Spleen (tissue), 11 donors: ENCODE measurements around the gene DTX1. TPM values are rescaled to one million over a fixed set of nuclear protein-coding genes. Genes with fewer than 3 reads are reported as not detected.

Source experiments
- DNase-seq: peaks from one replicate; pipeline ENCODE4 v3.0.0-alpha.2; 2020
- H3K27ac ChIP-seq, 8 donors: fragments of 200-600 bp; sonication (generic) in 7 of 8; 1 replicate in 4 of 8; 2 replicates in 4 of 8; pipeline versions ENCODE4 v1.5.0 to v1.8.0; 2016 to 2021; ENCODE audit warnings: inconsistent platforms in 4 of 8, mild to moderate bottlenecking in 4 of 8, moderate library complexity in 1 of 8
- H3K27me3 ChIP-seq, 7 donors: fragments of 200-600 bp; sonication (generic) in 6 of 7; replicated peaks in 1 of 7; 1 replicate in 4 of 7; 2 replicates in 3 of 7; pipeline versions ENCODE4 v1.5.0 to v1.8.0; 2016 to 2021; ENCODE audit warnings: inconsistent platforms in 3 of 7, mild to moderate bottlenecking in 1 of 7
- H3K36me3 ChIP-seq, 6 donors: fragments of 200-600 bp; sonication (generic) in 5 of 6; 1 replicate in 4 of 6; 2 replicates in 2 of 6; pipeline versions ENCODE4 v1.5.0 to v1.8.0; 2016 to 2021; ENCODE audit warnings: inconsistent platforms in 2 of 6
- H3K4me1 ChIP-seq, 6 donors: fragments of 200-600 bp; sonication (generic) in 5 of 6; 1 replicate in 3 of 6; 2 replicates in 3 of 6; pipeline versions ENCODE4 v1.5.0 to v1.8.0; 2016 to 2021; ENCODE audit warnings: inconsistent platforms in 3 of 6
- H3K4me3 ChIP-seq, 8 donors: fragments of 200-600 bp; sonication (generic) in 7 of 8; 1 replicate in 4 of 8; 2 replicates in 4 of 8; pipeline versions ENCODE4 v1.5.0 to v1.8.0; 2016 to 2021; ENCODE audit warnings: inconsistent platforms in 4 of 8, mild to moderate bottlenecking in 4 of 8, moderate library complexity in 2 of 8
- H3K9me3 ChIP-seq, 8 donors: fragments of 200-600 bp; sonication (generic) in 7 of 8; 1 replicate in 4 of 8; 2 replicates in 4 of 8; pipeline versions ENCODE4 v1.5.0 to v1.8.0; 2016 to 2021; ENCODE audit warnings: inconsistent platforms in 4 of 8
- CTCF ChIP-seq, 11 experiments: fragments of 200-600 bp in 7 of 11; fragments of 450-650 bp in 4 of 11; sonication (generic) in 4 of 11; IDR thresholded peaks in 8 of 11; conservative IDR thresholded peaks in 3 of 11; 1 replicate in 7 of 11; 2 replicates in 4 of 11; pipeline versions ENCODE4 v1.4.0 to v1.8.0; 2016 to 2021; ENCODE audit warnings: antibody characterized with exemption in 11 of 11, inconsistent platforms in 4 of 11, mild to moderate bottlenecking in 1 of 11
- POLR2A ChIP-seq, 3 donors: fragments of 450-650 bp; IDR thresholded peaks; one replicate each; pipeline ENCODE4 v1.5.1; 2017; ENCODE audit warnings: antibody characterized with exemption in 3 of 3, mild to moderate bottlenecking in 1 of 3
- POLR2AphosphoS5 ChIP-seq, 3 donors: sonication (generic); formaldehyde crosslinking; IDR thresholded peaks; one replicate each; pipeline ENCODE4 v1.5.1; 2017; ENCODE audit warnings: antibody characterized with exemption in 3 of 3
- WGBS, 5 donors: extraction: QIAGEN DNeasy Blood & Tissue Kit in 3 of 5; methylation state at CpG; one replicate each; pipeline versions ENCODE4 v1.1.5 to v1.1.7; 2013 to 2018; 5-methylcytosine and 5-hydroxymethylcytosine counted together
- intact Hi-C: fragments of 100-400 bp; cut with DNase I; formaldehyde crosslinking; loops from one replicate; pipeline ENCODE4 v1.15.0; 2023; ENCODE audit warnings: low total_unique reads
- polyA plus RNA-seq, 3 donors: library from polyadenylated mRNA; stranded (reverse); fragments of 200-250 nt; gene quantifications; one replicate each; pipeline ENCODE4 v1.2.1, GENCODE V29; 2013
- total RNA-seq, 7 donors: library from RNA; depleted of rRNA in 3 of 7; stranded (reverse); fragments of >200 nt in 3 of 7; fragmentation: NEBNext Ultra II Directional in 4 of 7; extraction: Animal tissue kit (Norgen Biotek cat#: 25700) in 4 of 7; gene quantifications; one replicate each; pipeline versions ENCODE4 v1.1.0 to v1.2.1, GENCODE V29; 2016 to 2021
- donor health status: healthy with polysubstance abuse.
- donor health status: DM: no; HTN: no; CAD: no; lungs with moderate emphysema.
- donor health status: DM: no; HTN: no; CAD: no.
- donor health status: Bipolar disorder and iron deficiency.
- donor health status: healthy.
- donor health status: DM: no; HTN: no; CAD: no.
- donor health status: DM: yes; HTN: yes; CAD: no.

The DTX1 gene
- total and polyA plus RNA-seq, 10 donors = 53.4 to 141 (median 83.6) TPM

DNA sequence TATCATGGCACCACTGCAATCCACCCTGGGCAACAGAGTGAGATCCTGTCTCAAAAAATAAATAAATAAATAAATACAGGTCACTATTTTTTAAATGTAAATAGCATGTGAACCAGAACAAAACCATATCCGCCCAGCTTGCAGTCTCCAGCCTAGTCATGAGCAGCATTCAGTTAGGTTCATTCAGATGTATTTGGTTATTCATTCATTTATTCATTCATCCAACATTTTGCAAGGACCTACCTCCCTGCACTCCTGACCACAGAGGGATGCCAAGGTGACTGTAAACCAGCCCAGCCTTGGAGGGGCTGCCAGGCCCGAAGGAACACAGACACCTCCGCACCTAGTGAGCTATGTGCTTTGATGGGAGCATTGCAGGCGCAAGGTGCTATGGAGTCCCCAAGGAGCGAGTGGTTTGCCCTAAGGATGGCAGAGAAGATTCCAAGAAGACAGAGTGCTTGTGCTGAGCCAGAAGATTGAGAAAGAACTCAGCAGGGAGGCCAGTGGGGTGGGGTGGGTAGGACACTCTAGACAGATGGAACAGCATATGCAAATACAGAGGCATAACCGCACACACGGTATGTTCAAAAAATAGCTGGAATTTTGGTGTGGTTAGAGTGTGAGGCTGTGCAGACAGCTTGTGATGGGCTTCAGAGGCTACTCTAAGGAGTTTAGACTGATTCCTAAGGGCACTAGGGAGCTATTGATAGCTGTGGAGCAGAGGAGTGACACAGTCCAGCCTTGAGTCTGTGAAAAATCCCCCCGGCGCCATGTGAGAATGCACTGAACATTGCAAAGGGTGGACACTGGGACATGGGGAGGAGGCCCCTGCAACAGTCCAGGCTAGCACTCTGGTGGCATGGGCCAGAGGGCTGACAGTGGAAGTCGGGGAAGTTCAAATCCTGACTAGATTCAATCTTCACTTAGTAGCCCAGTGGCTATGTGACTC lies 11.7 kb downstream of the DTX1 start:
- no peaks in the 10 kb centered on the region for H3K27me3 ChIP-seq
- intact Hi-C loops = no loop called here
- DNase-seq = peak; percentile 61
- H3K4me3 ChIP-seq = no peak overlapping the region
- peaks cover 58 to 100% (median 98%) of the 10 kb centered on the region in 6 donors for H3K4me1 ChIP-seq
- peaks cover 0 to 22% (median 0%) of the 10 kb centered on the region in 6 donors for H3K36me3 ChIP-seq
- H3K9me3 ChIP-seq = no peaks in the 10 kb centered on the region
- TF ChIP-seq POLR2A (IDR thresholded peaks at IDR 0.05) (no peak), CTCF (IDR thresholded peaks at IDR 0.05 in 8 of 11, conservative IDR thresholded peaks at IDR 0.05 in 3 of 11) (no peak), POLR2AphosphoS5 (IDR thresholded peaks at IDR 0.05) (no peak)
- 85 to 90% (median 86%) methylated on average over 10 of the region's 10 CpGs for WGBS, 5 donors
- peak overlapping the region; percentile 22 to 88 (median 80) for H3K27ac ChIP-seq

DNA sequence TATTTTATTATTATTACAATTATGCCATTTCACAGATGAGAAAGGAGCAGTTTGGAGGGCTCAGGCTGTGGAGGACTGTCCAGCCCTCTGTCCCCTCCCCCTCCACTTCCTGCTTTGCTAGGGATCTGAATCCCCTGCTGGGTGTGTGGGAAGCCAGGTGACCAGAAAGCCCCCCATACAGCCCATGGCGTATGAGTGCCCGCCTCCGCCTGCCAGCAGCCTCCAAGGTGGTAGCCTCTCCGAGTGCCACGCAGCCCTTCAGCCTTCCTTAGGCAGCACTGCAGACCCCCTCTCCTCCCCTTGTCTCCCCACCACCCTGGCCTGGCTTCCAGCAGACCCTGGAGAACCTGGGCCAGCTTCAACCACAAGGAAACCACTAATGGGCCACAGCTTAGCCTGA lies 12.6 kb downstream of the DTX1 start:
- Histone ChIP-seq H3K9me3 (no peaks in the 10 kb centered on the region), H3K36me3 (peaks cover 0 to 18% (median 0%) of the 10 kb centered on the region in 6 donors), H3K27me3 (no peaks in the 10 kb centered on the region), H3K4me3 (peak overlapping the region in 1 of 8 donors; percentile 57), H3K27ac (peak overlapping the region; percentile 22 to 88 (median 80)), H3K4me1 (peaks cover 50 to 100% (median 98%) of the 10 kb centered on the region in 6 donors)
- DNase-seq = peak; percentile 76
- 68 to 83% (median 76%) methylated on average over 5 of the region's 5 CpGs for WGBS, 5 donors
- intact Hi-C loops = no loop called here
- TF ChIP-seq POLR2AphosphoS5 (IDR thresholded peaks at IDR 0.05) (peak in 1 of 3 donors; percentile 17), CTCF (IDR thresholded peaks at IDR 0.05 in 8 of 11, conservative IDR thresholded peaks at IDR 0.05 in 3 of 11) (no peak), POLR2A (IDR thresholded peaks at IDR 0.05) (no peak)

GRCh38 chr12:113069751-113070116 lies 13.2 kb downstream of the DTX1 start:
- no peaks in the 10 kb centered on the region for H3K9me3 ChIP-seq
- peaks cover 45 to 100% (median 98%) of the 10 kb centered on the region in 6 donors for H3K4me1 ChIP-seq
- TF ChIP-seq CTCF (IDR thresholded peaks at IDR 0.05 in 8 of 11, conservative IDR thresholded peaks at IDR 0.05 in 3 of 11) = no peak
- no peak for TF ChIP-seq POLR2A (IDR thresholded peaks at IDR 0.05)
- no peak for TF ChIP-seq POLR2AphosphoS5 (IDR thresholded peaks at IDR 0.05)
- peaks cover 0 to 18% (median 0%) of the 10 kb centered on the region in 6 donors for H3K36me3 ChIP-seq
- intact Hi-C loops = no loop called here
- 72 to 86% (median 79%) methylated on average over 6 of the region's 6 CpGs for WGBS, 5 donors
- peak overlapping the region; percentile 22 to 88 (median 80) for H3K27ac ChIP-seq
- peak; percentile 67 for DNase-seq
- no peaks in the 10 kb centered on the region for H3K27me3 ChIP-seq
- H3K4me3 ChIP-seq = peak overlapping the region in 1 of 8 donors; percentile 57
